Measurements from ENCODE around the gene ZNF823. TPM values are rescaled to one million over a fixed set of nuclear protein-coding genes. Genes with fewer than 3 reads are reported as not detected.

ZNF823 gene
- total RNA-seq, 2 donors from 2014 or later: 8.2 to 11.0 TPM

- H3K4me1 ChIP-seq (ENCODE audit: control insufficient read depth in 1 of 2, low read depth in 2 of 2): peaks cover 9 to 10% of the 10 kb centered on the region in 2 donors
- H3K27me3 ChIP-seq (replicated peaks; ENCODE audit: insufficient read depth): no peaks in the 10 kb centered on the region
- no peak for TF ChIP-seq CTCF (IDR thresholded peaks at IDR 0.05)
- ATAC-seq (ENCODE audit: insufficient number of reproducible peaks, low FRiP score, low read depth) (no peak), DNase-seq (ENCODE audit: low spot score) (no peak)
- H3K9me3 ChIP-seq: no peaks in the 10 kb centered on the region
- no peak overlapping the region for H3K4me3 ChIP-seq
- no peak overlapping the region for H3K27ac ChIP-seq
- no peaks in the 10 kb centered on the region for H3K36me3 ChIP-seq
Observed at GRCh38 chr19:11698231-11698630, 40.5 kb downstream of the ZNF823 start.

GRCh38 chr19:11697284-11697855 lies 41.4 kb downstream of the ZNF823 start:
- no peak for DNase-seq (ENCODE audit: low spot score)

GRCh38 chr19:11694533-11695439 lies 44.0 kb downstream of the ZNF823 start:
- Histone ChIP-seq H3K9me3 (no peaks in the 10 kb centered on the region), H3K4me1 (ENCODE audit: control insufficient read depth in 1 of 2, low read depth in 2 of 2) (peaks cover 9 to 10% of the 10 kb centered on the region in 2 donors), H3K36me3 (no peaks in the 10 kb centered on the region), H3K4me3 (peak overlapping the region; percentile 80), H3K27me3 (replicated peaks; ENCODE audit: insufficient read depth) (no peaks in the 10 kb centered on the region), H3K27ac (peak overlapping the region; percentile 11 to 38)
- DNase-seq (ENCODE audit: low spot score) (peak; percentile 91), ATAC-seq (ENCODE audit: insufficient number of reproducible peaks, low FRiP score, low read depth) (peak; percentile 83)
- TF ChIP-seq CTCF (IDR thresholded peaks at IDR 0.05): no peak

More at GRCh38 chr19:11697284-11697855, 41.4 kb downstream of the ZNF823 start:
- Histone ChIP-seq H3K36me3 (no peaks in the 10 kb centered on the region), H3K4me3 (no peak overlapping the region), H3K9me3 (no peaks in the 10 kb centered on the region), H3K27me3 (replicated peaks; ENCODE audit: insufficient read depth) (no peaks in the 10 kb centered on the region), H3K27ac (no peak overlapping the region), H3K4me1 (ENCODE audit: control insufficient read depth in 1 of 2, low read depth in 2 of 2) (peaks cover 9 to 10% of the 10 kb centered on the region in 2 donors)
- ATAC-seq (ENCODE audit: insufficient number of reproducible peaks, low FRiP score, low read depth): no peak
- no peak for TF ChIP-seq CTCF (IDR thresholded peaks at IDR 0.05)

- ATAC-seq (ENCODE audit: insufficient number of reproducible peaks, low FRiP score, low read depth): no peak
- Histone ChIP-seq H3K36me3 (no peaks in the 10 kb centered on the region), H3K27ac (no peak overlapping the region), H3K4me1 (ENCODE audit: control insufficient read depth in 1 of 2, low read depth in 2 of 2) (peaks cover 9 to 10% of the 10 kb centered on the region in 2 donors), H3K27me3 (replicated peaks; ENCODE audit: insufficient read depth) (no peaks in the 10 kb centered on the region), H3K9me3 (no peaks in the 10 kb centered on the region), H3K4me3 (peak overlapping the region; percentile 80)
- no peak for DNase-seq (ENCODE audit: low spot score)
- no peak for TF ChIP-seq CTCF (IDR thresholded peaks at IDR 0.05)
Observed at GRCh38 chr19:11693505-11694499, 44.9 kb downstream of the ZNF823 start.
